ENCODE results near the gene TAC4.

DNA sequence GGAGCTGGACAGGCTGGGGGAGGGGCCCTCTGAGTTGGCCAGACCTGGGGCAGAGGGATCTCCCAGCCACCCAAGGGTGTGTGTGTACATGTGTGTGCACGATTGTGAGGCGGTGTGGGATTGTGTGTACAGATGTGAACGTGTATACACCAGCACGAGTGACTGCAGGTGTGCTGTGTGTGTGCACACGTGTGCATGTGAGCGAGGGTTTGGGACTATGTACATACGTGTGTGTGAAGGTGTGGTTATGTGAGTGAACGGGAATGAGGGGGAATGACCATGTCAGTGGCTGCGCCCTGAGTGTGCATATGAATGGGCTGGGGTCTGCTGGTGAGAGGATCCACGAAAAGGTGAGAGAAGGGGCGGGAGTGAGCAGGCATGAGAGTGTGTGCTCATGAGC, 22.4 kb upstream of the TAC4 start:
- TF ChIP-seq, protein P1, sequence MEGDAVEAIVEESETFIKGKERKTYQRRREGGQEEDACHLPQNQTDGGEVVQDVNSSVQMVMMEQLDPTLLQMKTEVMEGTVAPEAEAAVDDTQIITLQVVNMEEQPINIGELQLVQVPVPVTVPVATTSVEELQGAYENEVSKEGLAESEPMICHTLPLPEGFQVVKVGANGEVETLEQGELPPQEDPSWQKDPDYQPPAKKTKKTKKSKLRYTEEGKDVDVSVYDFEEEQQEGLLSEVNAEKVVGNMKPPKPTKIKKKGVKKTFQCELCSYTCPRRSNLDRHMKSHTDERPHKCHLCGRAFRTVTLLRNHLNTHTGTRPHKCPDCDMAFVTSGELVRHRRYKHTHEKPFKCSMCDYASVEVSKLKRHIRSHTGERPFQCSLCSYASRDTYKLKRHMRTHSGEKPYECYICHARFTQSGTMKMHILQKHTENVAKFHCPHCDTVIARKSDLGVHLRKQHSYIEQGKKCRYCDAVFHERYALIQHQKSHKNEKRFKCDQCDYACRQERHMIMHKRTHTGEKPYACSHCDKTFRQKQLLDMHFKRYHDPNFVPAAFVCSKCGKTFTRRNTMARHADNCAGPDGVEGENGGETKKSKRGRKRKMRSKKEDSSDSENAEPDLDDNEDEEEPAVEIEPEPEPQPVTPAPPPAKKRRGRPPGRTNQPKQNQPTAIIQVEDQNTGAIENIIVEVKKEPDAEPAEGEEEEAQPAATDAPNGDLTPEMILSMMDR (conservative IDR thresholded peaks at IDR 0.05), result no peak
- no peak for TF ChIP-seq ZFX (IDR thresholded peaks at IDR 0.05)

All from C4-2B (cell line).